GM23338 (cell line): Measurements from ENCODE around the gene PDXK. TPM values are rescaled to one million over a fixed set of nuclear protein-coding genes. Genes with fewer than 3 reads are reported as not detected.

Source experiments
- ATAC-seq: fragments of 200-7000 bp; cut with Tn5 transposase; 3 replicates; pipeline ENCODE4 v1.9.1; 2020
- DNase-seq: peaks from one replicate; pipeline ENCODE4 v3.0.0-alpha.2; 2015; ENCODE audit warnings: low spot score
- H2AFZ ChIP-seq: fragments of 200-600 bp; sonication (generic); 2 replicates; pipeline ENCODE4 v1.8.0; 2016; ENCODE audit warnings: antibody characterized with exemption, mild to moderate bottlenecking, moderate library complexity
- H3F3A ChIP-seq: fragments of 200-600 bp; sonication (generic); replicated peaks from 2 replicates; pipeline ENCODE4 v1.8.0; 2017; ENCODE audit warnings: antibody characterized with exemption, mixed run types, low read depth
- H3K27ac ChIP-seq: fragments of 200-600 bp; sonication (generic); 2 replicates; pipeline ENCODE4 v1.6.1; 2016; ENCODE audit warnings: low read depth
- H3K27me3 ChIP-seq: fragments of 200-600 bp; sonication (generic); 2 replicates; pipeline ENCODE4 v1.8.0; 2016; ENCODE audit warnings: mild to moderate bottlenecking, mixed run types, moderate library complexity; ENCODE audit not compliant: insufficient read depth
- H3K36me3 ChIP-seq: fragments of 200-600 bp; sonication (generic); 2 replicates; pipeline ENCODE4 v1.8.0; 2016; ENCODE audit warnings: mild to moderate bottlenecking; ENCODE audit not compliant: insufficient read depth
- H3K4me1 ChIP-seq: fragments of 200-600 bp; sonication (generic); 2 replicates; pipeline ENCODE4 v1.8.0; 2016; ENCODE audit warnings: mild to moderate bottlenecking, moderate library complexity; ENCODE audit not compliant: insufficient read depth
- H3K4me2 ChIP-seq: fragments of 200-600 bp; sonication (generic); 2 replicates; pipeline ENCODE4 v1.7.1; 2017; ENCODE audit warnings: mixed run types
- H3K4me3 ChIP-seq: fragments of 200-600 bp; sonication (generic); 2 replicates; pipeline ENCODE4 v1.6.1; 2016; ENCODE audit warnings: mixed run types
- H3K79me2 ChIP-seq: fragments of 200-600 bp; sonication (generic); replicated peaks from 2 replicates; pipeline ENCODE4 v1.8.0; 2017; ENCODE audit warnings: mild to moderate bottlenecking; ENCODE audit not compliant: insufficient read depth
- H3K9me2 ChIP-seq: fragments of 200-600 bp; sonication (generic); 2 replicates; pipeline ENCODE4 v1.8.0; 2017; ENCODE audit not compliant: insufficient read depth
- H4K20me1 ChIP-seq: fragments of 200-600 bp; sonication (generic); replicated peaks from 2 replicates; pipeline ENCODE4 v1.8.0; 2017; ENCODE audit warnings: mild to moderate bottlenecking; ENCODE audit not compliant: insufficient read depth
- H3K27ac Mint-ChIP-seq: 2 replicates; pipeline ENCODE4 v1.8.0; 2020; ENCODE audit warnings: inconsistent platforms, mild to moderate bottlenecking, moderate library complexity, mixed read lengths
- H3K27me3 Mint-ChIP-seq: 3 replicates; pipeline ENCODE4 v1.8.0; 2022; ENCODE audit warnings: low read depth, mild to moderate bottlenecking, moderate library complexity, mixed read lengths, inconsistent platforms; ENCODE audit not compliant: insufficient read depth, poor library complexity
- H3K36me3 Mint-ChIP-seq: 3 replicates; pipeline ENCODE4 v1.8.0; 2021; ENCODE audit warnings: low read depth, mild to moderate bottlenecking, inconsistent platforms, moderate library complexity, mixed read lengths
- H3K4me1 Mint-ChIP-seq: 3 replicates; pipeline ENCODE4 v1.8.0; 2020; ENCODE audit warnings: mild to moderate bottlenecking, inconsistent platforms, mixed read lengths
- H3K4me3 Mint-ChIP-seq: 3 replicates; pipeline ENCODE4 v1.8.0; 2021; ENCODE audit warnings: moderate library complexity, mild to moderate bottlenecking, inconsistent platforms, mixed read lengths
- H3K9me3 Mint-ChIP-seq: 3 replicates; pipeline ENCODE4 v1.8.0; 2020; ENCODE audit warnings: moderate library complexity, mild to moderate bottlenecking, inconsistent platforms, mixed read lengths
- CTCF ChIP-seq, 2 experiments: fragments of 200-600 bp in 1 of 2; sonication (generic) in 1 of 2; conservative IDR thresholded peaks; 2 replicates each; pipeline versions ENCODE4 v1.5.1 to v1.6.1; 2016 to 2017; ENCODE audit warnings: antibody characterized with exemption in 2 of 2, low read depth in 2 of 2, mild to moderate bottlenecking in 2 of 2, moderate library complexity in 1 of 2
- EZH2 ChIP-seq: fragments of 200-600 bp; sonication (generic); IDR thresholded peaks from one replicate; pipeline ENCODE4 v1.8.0; 2017; ENCODE audit warnings: antibody characterized with exemption, mild to moderate bottlenecking, low read depth; ENCODE audit not compliant: unreplicated experiment
- JUNB ChIP-seq: IDR thresholded peaks from one replicate; pipeline ENCODE4 v1.6.1; 2016; ENCODE audit warnings: antibody characterized with exemption; ENCODE audit not compliant: unreplicated experiment
- STAT1 ChIP-seq: IDR thresholded peaks from one replicate; pipeline ENCODE4 v1.6.1; 2016; ENCODE audit warnings: antibody characterized with exemption; ENCODE audit not compliant: unreplicated experiment
- ZNF331 ChIP-seq: fragments of 250-450 bp; sonication (Bioruptor Pico); IDR thresholded peaks from 2 replicates; pipeline ENCODE4 v1.5.0; 2020; ENCODE audit warnings: low read depth, mild to moderate bottlenecking, moderate library complexity
- polyA plus RNA-seq: library from polyadenylated mRNA; unstranded; fragments of >200 nt; fragmentation: Nextera tagmentation; extraction: Ambion mirVana; gene quantifications from 2 replicates; pipeline ENCODE4 v1.2.1, GENCODE V29; 2016
- total RNA-seq: library from RNA; depleted of rRNA; stranded (reverse); fragments of >200 nt; shearing (Covaris generic); gene quantifications from 2 replicates; pipeline ENCODE4 v1.2.3, GENCODE V29; 2014
- TF ChIP-seq, protein P1 (sequence below): IDR thresholded peaks from one replicate; pipeline ENCODE4 v1.6.1; 2018; ENCODE audit warnings: antibody characterized with exemption; ENCODE audit not compliant: unreplicated experiment

PDXK gene
- total and polyA plus RNA-seq, 2 experiments from 2014 or later: 53.2 to 66.3 TPM

DNA sequence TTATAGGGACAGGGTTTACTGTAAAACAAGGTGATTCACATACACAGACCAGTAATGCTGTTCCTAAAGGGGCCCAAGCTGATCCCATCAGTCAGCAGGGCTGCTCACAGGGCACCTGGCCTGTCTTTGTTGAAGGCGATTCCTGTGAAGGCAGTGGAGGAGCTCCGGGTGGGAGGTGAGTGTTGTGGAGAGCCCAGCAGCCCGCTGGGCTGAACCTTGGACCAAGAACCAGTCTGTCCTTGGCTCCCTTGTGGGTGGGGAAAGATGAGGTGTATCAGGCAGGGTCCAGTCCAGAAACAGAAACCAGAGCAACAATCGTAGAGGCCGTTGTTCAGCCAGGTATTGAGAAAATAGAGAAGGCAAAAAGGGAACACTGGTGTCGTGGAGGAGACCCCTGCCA, 12.5 kb downstream of the PDXK start (continued):
- TF ChIP-seq, protein P1, sequence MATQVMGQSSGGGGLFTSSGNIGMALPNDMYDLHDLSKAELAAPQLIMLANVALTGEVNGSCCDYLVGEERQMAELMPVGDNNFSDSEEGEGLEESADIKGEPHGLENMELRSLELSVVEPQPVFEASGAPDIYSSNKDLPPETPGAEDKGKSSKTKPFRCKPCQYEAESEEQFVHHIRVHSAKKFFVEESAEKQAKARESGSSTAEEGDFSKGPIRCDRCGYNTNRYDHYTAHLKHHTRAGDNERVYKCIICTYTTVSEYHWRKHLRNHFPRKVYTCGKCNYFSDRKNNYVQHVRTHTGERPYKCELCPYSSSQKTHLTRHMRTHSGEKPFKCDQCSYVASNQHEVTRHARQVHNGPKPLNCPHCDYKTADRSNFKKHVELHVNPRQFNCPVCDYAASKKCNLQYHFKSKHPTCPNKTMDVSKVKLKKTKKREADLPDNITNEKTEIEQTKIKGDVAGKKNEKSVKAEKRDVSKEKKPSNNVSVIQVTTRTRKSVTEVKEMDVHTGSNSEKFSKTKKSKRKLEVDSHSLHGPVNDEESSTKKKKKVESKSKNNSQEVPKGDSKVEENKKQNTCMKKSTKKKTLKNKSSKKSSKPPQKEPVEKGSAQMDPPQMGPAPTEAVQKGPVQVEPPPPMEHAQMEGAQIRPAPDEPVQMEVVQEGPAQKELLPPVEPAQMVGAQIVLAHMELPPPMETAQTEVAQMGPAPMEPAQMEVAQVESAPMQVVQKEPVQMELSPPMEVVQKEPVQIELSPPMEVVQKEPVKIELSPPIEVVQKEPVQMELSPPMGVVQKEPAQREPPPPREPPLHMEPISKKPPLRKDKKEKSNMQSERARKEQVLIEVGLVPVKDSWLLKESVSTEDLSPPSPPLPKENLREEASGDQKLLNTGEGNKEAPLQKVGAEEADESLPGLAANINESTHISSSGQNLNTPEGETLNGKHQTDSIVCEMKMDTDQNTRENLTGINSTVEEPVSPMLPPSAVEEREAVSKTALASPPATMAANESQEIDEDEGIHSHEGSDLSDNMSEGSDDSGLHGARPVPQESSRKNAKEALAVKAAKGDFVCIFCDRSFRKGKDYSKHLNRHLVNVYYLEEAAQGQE: no peak
- no peak for TF ChIP-seq EZH2

DNA sequence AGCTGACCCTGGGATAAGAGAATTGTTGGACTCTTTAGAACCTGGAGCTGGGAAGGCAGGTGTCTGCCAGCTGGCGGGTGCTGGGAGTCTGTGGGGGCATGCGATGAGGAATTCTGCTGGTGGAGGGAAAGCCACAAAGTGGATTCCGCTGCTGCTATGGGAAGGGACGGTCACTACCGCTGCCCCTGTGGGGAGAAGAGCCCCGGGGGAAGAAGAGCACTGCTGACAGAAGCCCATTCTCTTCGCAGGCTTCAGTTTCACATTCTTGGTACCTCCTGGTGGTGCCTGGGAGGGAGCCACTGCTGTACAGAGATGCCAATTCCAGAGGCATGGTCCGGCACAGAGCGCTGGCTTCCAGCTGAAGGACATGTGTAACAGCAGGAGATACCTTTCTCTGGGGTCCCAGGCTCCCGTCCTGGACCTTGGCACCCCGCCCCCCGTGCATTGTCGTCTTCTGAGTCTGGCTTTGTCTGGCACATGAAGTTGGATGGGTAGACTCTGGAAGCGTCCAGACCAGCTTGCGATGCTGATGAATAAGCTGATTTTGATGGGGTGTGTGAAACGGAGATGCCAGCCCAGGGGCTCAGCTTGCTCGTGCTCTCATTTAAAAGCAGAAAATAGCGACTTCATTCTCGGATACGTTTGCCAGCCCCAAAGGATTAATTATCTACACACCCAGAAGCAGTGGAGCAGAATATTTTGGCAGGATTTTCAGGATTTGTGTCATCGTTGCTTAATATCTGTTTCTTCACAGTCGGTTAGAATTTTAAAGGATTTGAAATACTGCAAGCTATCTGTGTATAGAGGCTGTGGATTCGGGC, 13.2 kb downstream of the PDXK start:
- peaks cover 14% of the 10 kb centered on the region for H3K27me3 Mint-ChIP-seq
- H3K4me3 Mint-ChIP-seq: no peak overlapping the region
- Histone ChIP-seq H3K4me1 (peaks cover 7% of the 10 kb centered on the region; the same call in 1 of the 2 replicates), H2AFZ (no peak overlapping the region), H3F3A (peaks cover 4% of the 10 kb centered on the region; the same call in 1 of the 2 replicates), H4K20me1 (peaks cover 8% of the 10 kb centered on the region), H3K9me2 (no peaks in the 10 kb centered on the region), H3K79me2 (peaks cover 38% of the 10 kb centered on the region), H3K4me2 (no peak overlapping the region), H3K36me3 (no peaks in the 10 kb centered on the region), H3K27ac (no peak overlapping the region), H3K4me3 (no peak overlapping the region), H3K27me3 (no peaks in the 10 kb centered on the region)
- no peak for TF ChIP-seq CTCF (conservative IDR thresholded peaks at IDR 0.05; ENCODE audit: low read depth in 2 of 2)
- no peak for TF ChIP-seq STAT1
- TF ChIP-seq ZNF331 (CRISPR knock-in tag): no peak
- TF ChIP-seq, protein P1: no peak
- no peak for TF ChIP-seq JUNB
- H3K4me1 Mint-ChIP-seq: peaks cover 28% of the 10 kb centered on the region
- ATAC-seq (no peak), DNase-seq (no peak)
- no peaks in the 10 kb centered on the region; the same call in 2 of the 3 replicates for H3K9me3 Mint-ChIP-seq
- 0 out of 2 replicates have a peak overlapping the region, but pooled peaks have one; percentile 39 for H3K27ac Mint-ChIP-seq
- H3K36me3 Mint-ChIP-seq: peaks cover 4% of the 10 kb centered on the region; the same call in 1 of the 3 replicates
